NCI-H1694 treated with DMSO at 0.1 percent for 48 hours (cell line): ENCODE data around the gene SF3B6.
"Not testable (repeated sequence)": the region's sequence is repeated elsewhere in the genome, so short reads cannot be mapped to it uniquely, and the experiment has no call there.

Experiments
- DNase-seq: peaks from one replicate; lab custom pipeline; 2025; lab: John Stamatoyannopoulos, UW

SF3B6 gene

GRCh38 chr2:24093270-24093669 lies 17.1 kb upstream of the SF3B6 start:
- DNase-seq = not testable (repeated sequence)

GRCh38 chr2:24088821-24089359 lies 12.8 kb upstream of the SF3B6 start:
- DNase-seq = no peak

DNA sequence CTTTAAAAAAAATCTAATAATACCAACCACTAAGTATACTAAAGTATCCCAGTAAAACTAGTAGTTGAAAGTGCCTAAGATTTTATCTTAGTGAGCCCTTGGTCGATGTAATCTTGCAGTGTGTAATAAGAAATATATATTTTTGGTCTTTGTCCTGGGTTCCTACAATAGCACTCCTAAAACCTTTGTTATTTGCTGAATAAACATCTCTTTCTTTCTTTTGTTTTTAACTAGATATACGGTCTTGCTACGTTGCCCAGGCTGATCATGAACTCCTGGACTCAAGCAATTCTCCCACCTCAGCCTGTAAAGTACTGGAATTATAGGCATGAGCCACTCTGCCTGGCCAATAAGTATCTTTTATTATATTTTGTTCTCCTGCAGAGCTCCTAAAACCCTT lies 10.9 kb upstream of the SF3B6 start:
- DNase-seq = no peak

- DNase-seq = no peak
Measured at GRCh38 chr2:24086241-24086640, 10.1 kb upstream of the SF3B6 start.

GRCh38 chr2:24085200-24085489 lies 9.0 kb upstream of the SF3B6 start:
- DNase-seq = no peak

DNA sequence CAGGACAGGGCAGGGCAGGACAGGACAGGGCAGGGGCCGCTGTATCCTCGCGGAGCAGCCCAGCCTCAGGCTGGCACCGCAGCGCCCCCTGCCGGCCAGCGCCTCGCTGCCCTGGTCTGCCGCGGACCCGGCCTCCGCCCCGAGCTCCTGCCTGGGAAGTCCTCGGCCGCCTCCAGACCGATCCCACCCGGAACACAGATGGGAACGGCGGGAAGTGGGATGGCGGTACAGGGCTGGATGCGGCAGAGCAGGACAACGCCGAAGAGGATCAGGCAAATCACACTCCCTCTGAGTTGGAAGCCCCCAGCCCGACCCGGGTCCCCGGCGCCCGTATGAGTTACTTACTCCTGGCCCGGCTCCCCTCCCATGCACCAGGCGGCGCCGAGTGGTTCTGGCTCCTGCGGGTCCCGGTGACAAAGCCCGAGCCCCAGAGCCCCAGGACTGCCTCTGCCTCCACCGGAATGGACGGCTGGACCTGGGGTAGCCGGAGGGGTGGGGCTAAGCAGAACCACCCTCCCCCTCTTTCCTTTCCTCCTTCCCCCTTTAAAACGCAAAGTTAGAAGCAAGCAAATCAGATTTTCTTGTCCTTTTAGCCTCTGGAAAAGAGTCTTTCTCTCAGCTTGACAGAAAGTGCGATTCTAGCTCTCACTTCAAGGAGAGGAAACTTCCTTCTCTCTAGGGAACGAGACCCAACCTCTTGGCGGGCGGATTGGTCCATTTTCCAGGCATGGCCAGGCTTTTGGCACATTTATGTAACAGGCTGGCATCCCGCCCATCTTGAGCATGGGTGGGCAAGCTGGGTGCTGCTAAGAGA lies 8.5 kb upstream of the SF3B6 start, which contains the start of gene TP53I3:
TP53I3 (minus strand) TSS at position 449 of the 814 bp plus-strand sequence. CDS start 508 bp downstream, outside the sequence.
- DNase-seq = peak; percentile 78

DNA sequence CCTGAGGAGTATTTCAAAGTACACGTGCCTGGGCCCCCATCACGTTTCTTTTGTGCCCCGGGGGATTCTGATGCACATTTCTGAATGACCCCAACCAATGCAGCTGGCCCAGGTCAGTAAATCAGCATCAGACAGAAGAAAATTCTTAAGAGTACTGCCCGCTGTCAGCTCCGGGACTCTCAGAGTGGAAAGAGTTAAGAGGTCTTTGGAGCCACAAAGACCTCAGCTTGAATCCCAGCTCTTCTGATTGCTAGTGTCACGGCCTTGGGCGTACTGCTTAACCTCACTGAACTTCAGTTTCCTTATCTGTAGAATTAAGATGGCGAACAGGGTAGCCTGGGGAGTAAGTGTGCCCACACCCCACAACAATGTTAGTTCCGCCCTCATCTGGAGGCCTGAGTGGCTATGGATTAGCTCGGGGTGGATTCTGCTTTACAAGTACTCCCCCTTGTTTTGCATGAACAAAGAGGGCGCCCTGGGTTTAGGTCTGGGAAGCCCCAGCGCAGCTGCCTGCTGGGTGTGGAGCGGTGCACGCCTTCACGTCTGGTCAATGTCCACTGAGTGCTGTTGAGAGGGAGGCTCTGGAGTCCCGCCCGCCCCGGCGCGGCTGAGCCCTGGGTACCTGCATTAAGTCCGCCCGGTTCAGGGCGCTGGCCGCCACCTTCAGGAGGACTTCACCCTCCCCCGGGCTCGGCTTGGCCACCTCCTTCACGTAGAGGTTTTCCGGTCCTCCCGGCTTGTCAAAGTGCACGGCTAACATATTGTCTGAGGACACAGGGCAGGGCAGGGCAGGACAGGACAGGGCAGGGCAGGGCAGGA lies 7.7 kb upstream of the SF3B6 start:
- DNase-seq = peak; percentile 72

- DNase-seq = no peak
Measured at GRCh38 chr2:24082787-24083566, 6.9 kb upstream of the SF3B6 start.

- no peak for DNase-seq
Measured at GRCh38 chr2:24080701-24081100, 4.6 kb upstream of the SF3B6 start.

DNA sequence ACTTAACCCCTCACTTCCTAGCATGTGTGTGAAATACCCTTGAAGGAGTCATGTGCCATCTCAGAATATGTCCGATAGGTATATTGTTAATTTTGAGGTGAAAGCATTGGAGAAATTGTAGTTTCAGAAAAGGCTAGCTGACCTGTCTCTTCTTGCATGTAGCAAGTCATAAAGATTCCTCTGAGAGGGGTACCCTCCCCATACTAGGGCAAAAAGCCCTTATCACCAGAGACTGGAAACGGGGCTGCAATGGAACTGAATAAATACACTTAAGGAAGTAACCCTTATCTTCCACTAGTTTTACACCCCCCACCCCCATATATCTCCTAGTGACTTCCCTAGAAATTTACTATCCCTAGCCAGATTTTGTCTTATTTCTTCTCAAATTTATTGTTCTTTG lies 1.8 kb upstream of the SF3B6 start:
- DNase-seq = no peak

GRCh38 chr2:24077535-24077877 lies 1.4 kb upstream of the SF3B6 start:
- no peak for DNase-seq

- DNase-seq = no peak
Measured at GRCh38 chr2:24076849-24077534, 866 bp upstream of the SF3B6 start.

GRCh38 chr2:24075259-24075658 lies 867 bp downstream of the SF3B6 start:
- no peak for DNase-seq

DNA sequence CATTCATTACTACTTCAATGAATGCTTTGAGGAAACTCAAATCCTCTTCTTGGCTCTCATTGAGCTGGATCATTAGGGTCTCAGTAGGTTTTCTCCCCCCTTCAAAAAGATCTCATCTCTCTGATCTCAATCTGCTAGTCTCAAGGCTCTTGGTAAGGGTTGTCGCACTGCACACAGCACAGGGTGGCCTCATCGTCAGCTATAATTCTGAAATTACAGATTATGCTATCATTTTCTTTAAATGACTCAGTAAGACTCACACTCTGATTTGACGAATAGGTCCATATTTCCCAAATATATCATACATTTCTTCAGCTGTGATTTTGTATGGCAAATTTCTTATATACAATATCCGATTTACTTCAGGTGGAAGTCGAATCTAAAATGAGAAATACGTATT lies 2.3 kb downstream of the SF3B6 start:
- no peak for DNase-seq

GRCh38 chr2:24072259-24072658 lies 3.9 kb downstream of the SF3B6 start:
- no peak for DNase-seq

DNA sequence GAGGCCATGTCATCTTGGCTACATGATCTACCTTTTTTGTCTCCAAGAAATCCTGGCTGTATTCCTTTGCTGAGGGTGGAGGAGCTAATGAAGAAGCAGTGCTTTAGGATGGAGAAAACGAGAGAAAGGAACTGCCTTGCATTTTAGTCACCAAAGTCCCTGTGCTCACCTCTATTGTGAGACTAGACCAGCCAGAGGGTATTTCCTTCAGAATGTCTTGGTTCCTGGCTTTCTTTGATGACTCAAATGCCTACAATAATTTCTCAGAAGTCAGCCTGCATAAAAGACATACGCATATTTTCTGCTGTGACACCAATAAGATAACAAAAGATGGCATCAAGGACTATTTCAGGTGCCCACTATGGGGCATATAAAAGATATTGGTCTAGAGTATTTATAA lies 10.8 kb downstream of the SF3B6 start:
- no peak for DNase-seq

- no peak for DNase-seq
Measured at GRCh38 chr2:24058564-24059271, 17.4 kb downstream of the SF3B6 start.

- DNase-seq = no peak
Measured at GRCh38 chr2:24055750-24056149, 20.4 kb downstream of the SF3B6 start.

DNA sequence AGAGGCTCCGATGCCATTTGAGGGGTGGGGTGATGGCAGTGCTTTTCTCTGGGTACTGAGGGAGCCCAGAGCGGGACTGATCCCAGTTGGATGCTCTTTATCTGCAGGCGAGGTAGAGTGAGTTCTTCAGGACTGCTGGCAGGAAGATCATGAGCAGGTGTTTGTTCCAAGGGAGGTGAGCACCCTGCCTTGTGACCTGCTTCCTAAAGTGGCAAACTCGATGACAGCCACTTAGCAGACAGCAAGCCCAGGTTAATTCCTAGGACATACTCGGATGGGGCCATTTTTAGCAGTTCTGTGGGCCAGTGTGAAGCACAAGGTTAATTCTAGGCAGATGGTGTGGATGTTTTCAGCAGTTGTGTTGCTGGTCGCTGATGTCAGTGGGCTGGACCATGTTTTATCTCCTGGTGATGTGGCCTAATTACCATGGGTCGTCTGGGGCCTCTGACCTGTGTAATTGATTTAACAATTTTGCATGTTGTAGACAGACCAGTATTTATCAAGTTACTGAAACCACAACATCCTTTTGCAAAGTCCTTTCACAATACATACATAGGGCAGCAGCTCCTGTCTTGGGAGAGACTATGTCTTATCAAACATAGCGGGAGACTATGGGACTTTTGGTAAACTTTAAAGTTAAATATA lies 21.6 kb downstream of the SF3B6 start:
- no peak for DNase-seq

GRCh38 chr2:24052951-24053350 lies 23.2 kb downstream of the SF3B6 start:
- DNase-seq = no peak

GRCh38 chr2:24051833-24052232 lies 24.3 kb downstream of the SF3B6 start:
- no peak for DNase-seq
